Stimulated activated CD4-positive, alpha-beta T cell treated with anti-CD3 and anti-CD28 coated beads, Interleukin-12 subunit alpha, Interleukin-12 subunit beta, amount 100 ng/mL, for 4 hours (primary cell): ENCODE measurements around the gene PPM1D.
"Not testable (repeated sequence)": the region's sequence is repeated elsewhere in the genome, so short reads cannot be mapped to it uniquely, and the experiment has no call there.

Experiments
- DNase-seq: peaks from one replicate; pipeline ENCODE4 v3.0.0-alpha.2; 2020

Gene PPM1D

GRCh38 chr17:60623415-60623814 is 23.4 kb downstream of the PPM1D start:
- DNase-seq = no peak

GRCh38 chr17:60627124-60627523 is 27.1 kb downstream of the PPM1D start:
- no peak for DNase-seq

GRCh38 chr17:60628252-60628889 is 28.4 kb downstream of the PPM1D start:
- DNase-seq = no peak

- DNase-seq = no peak
Measured at GRCh38 chr17:60629120-60629519, 29.1 kb downstream of the PPM1D start.

- no peak for DNase-seq
Measured at GRCh38 chr17:60630352-60630751, 30.4 kb downstream of the PPM1D start.

- no peak for DNase-seq
Measured at GRCh38 chr17:60631119-60631518, 31.1 kb downstream of the PPM1D start.

- DNase-seq = no peak
Measured at GRCh38 chr17:60637683-60638082, 37.7 kb downstream of the PPM1D start.

- no peak for DNase-seq
Measured at GRCh38 chr17:60639019-60639330, 39.0 kb downstream of the PPM1D start.

- DNase-seq = no peak
Measured at GRCh38 chr17:60640503-60640902, 40.5 kb downstream of the PPM1D start.

GRCh38 chr17:60641126-60641525 is 41.1 kb downstream of the PPM1D start:
- no peak for DNase-seq

- DNase-seq = no peak
Measured at GRCh38 chr17:60641810-60642220, 41.8 kb downstream of the PPM1D start.

GRCh38 chr17:60645918-60646523 is 46.0 kb downstream of the PPM1D start:
- DNase-seq = no peak

- no peak for DNase-seq
Measured at GRCh38 chr17:60646701-60647100, 46.7 kb downstream of the PPM1D start.

GRCh38 chr17:60647705-60648104 is 47.7 kb downstream of the PPM1D start:
- DNase-seq = no peak

- DNase-seq = no peak
Measured at GRCh38 chr17:60652454-60653247, 52.7 kb downstream of the PPM1D start.

- no peak for DNase-seq
Measured at GRCh38 chr17:60653569-60653968, 53.6 kb downstream of the PPM1D start.

GRCh38 chr17:60656499-60656898 is 56.5 kb downstream of the PPM1D start:
- DNase-seq = no peak

GRCh38 chr17:60659156-60659555 is 59.2 kb downstream of the PPM1D start:
- DNase-seq = no peak

GRCh38 chr17:60661489-60661888 is 61.5 kb downstream of the PPM1D start:
- no peak for DNase-seq

- no peak for DNase-seq
Measured at GRCh38 chr17:60664022-60664421, 64.0 kb downstream of the PPM1D start.

- DNase-seq = no peak
Measured at GRCh38 chr17:60665602-60666001, 65.6 kb downstream of the PPM1D start.

GRCh38 chr17:60668741-60669140 is 68.7 kb downstream of the PPM1D start:
- DNase-seq = not testable (repeated sequence)

- DNase-seq = no peak
Measured at GRCh38 chr17:60671482-60671881, 71.5 kb downstream of the PPM1D start.

- not testable (repeated sequence) for DNase-seq
Measured at GRCh38 chr17:60674637-60675036, 74.6 kb downstream of the PPM1D start.
